Left lung (tissue), 10 donors: ENCODE data around the gene NOS2. TPM values are rescaled to one million over a fixed set of nuclear protein-coding genes. Genes with fewer than 3 reads are reported as not detected.
"Not testable (repeated sequence)": the region's sequence is repeated elsewhere in the genome, so short reads cannot be mapped to it uniquely, and the experiment has no call there.

Experiments
- ATAC-seq: fragments of 200-7000 bp; cut with Tn5 transposase; one replicate; pipeline ENCODE4 v1.9.1; 2020; ENCODE audit warnings: moderate library complexity
- DNase-seq, 4 donors: peaks; one replicate each; pipeline ENCODE4 v3.0.0-alpha.2; 2013 to 2020
- H3K27ac ChIP-seq, 2 donors: fragments of 200-600 bp; sonication (generic) in 1 of 2; one replicate each; pipeline versions ENCODE4 v1.5.0 to v1.8.0; 2020 to 2021
- H3K27me3 ChIP-seq, 2 donors: fragments of 200-600 bp; sonication (generic) in 1 of 2; one replicate each; pipeline versions ENCODE4 v1.5.0 to v1.8.0; 2020 to 2021
- H3K36me3 ChIP-seq, 2 donors: fragments of 200-600 bp; sonication (generic) in 1 of 2; one replicate each; pipeline versions ENCODE4 v1.5.0 to v1.8.0; 2020 to 2021
- H3K4me1 ChIP-seq, 2 donors: fragments of 200-600 bp; one replicate each; pipeline ENCODE4 v1.8.0; 2021
- H3K4me3 ChIP-seq, 2 donors: fragments of 200-600 bp; sonication (generic) in 1 of 2; one replicate each; pipeline versions ENCODE4 v1.5.0 to v1.8.0; 2020 to 2021; ENCODE audit warnings: mild to moderate bottlenecking in 1 of 2
- H3K9me3 ChIP-seq, 2 donors: fragments of 200-600 bp; sonication (generic) in 1 of 2; one replicate each; pipeline versions ENCODE4 v1.5.0 to v1.8.0; 2020 to 2021
- intact Hi-C, 2 donors: fragments of 100-400 bp; cut with DNase I; formaldehyde crosslinking; loops; one replicate each; pipeline versions ENCODE4 v1.11.2 to v1.14.2; 2022
- polyA plus RNA-seq, 6 donors: library from polyadenylated mRNA; unstranded; fragments of 120-200 nt; gene quantifications; one replicate each; pipeline ENCODE4 v1.2.1, GENCODE V29; 2013; ENCODE audit not compliant: insufficient read length in 6 of 6
- total RNA-seq, 2 donors: library from RNA; stranded (reverse); fragmentation: NEBNext Ultra II Directional; extraction: Animal tissue kit (Norgen Biotek cat#: 25700); gene quantifications; one replicate each; pipeline ENCODE4 v1.2.1, GENCODE V29; 2021
- TF ChIP-seq, protein P1 (sequence below), 2 donors: fragments of 200-600 bp; sonication (generic) in 1 of 2; IDR thresholded peaks; one replicate each; pipeline versions ENCODE4 v1.5.0 to v1.8.0; 2021; ENCODE audit warnings: antibody characterized with exemption in 2 of 2
- donor health status: DM: no; HTN: yes; CAD: no.
- donor health status: DM: no; HTN: no; CAD: no.

Gene NOS2
- total and polyA plus RNA-seq, 8 donors, result 0.34 to 2.3 (median 1.7) TPM

DNA sequence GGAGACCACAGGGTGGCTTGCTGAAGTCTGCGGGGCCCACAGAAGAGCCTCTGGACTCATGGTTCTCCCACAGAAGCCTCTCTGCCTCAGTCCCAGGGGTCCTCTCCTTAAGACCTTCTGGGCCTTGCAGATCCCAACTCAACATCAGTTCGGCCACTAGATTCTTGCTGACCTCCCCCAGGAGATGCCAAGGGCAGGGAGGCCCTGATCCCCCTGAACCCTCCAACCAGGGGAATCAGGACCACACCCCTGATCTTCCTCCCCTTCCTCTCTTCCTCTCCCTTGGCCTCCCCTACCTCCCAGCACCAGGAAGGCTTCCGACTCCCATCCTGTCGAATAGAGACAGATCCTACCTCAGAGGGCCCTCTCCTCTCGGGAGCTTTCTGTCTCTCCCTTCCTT is 53.4 kb downstream of the NOS2 start:
- intact Hi-C loops, result no loop called here
- Histone ChIP-seq H3K4me1 (peaks cover 0 to 4% of the 10 kb centered on the region in 2 donors), H3K4me3 (no peak overlapping the region), H3K9me3 (no peaks in the 10 kb centered on the region), H3K27ac (peak overlapping the region in 1 of 2 donors; percentile 48), H3K27me3 (no peaks in the 10 kb centered on the region), H3K36me3 (no peaks in the 10 kb centered on the region)
- DNase-seq, result no peak
- ATAC-seq, result no peak
- TF ChIP-seq, protein P1, sequence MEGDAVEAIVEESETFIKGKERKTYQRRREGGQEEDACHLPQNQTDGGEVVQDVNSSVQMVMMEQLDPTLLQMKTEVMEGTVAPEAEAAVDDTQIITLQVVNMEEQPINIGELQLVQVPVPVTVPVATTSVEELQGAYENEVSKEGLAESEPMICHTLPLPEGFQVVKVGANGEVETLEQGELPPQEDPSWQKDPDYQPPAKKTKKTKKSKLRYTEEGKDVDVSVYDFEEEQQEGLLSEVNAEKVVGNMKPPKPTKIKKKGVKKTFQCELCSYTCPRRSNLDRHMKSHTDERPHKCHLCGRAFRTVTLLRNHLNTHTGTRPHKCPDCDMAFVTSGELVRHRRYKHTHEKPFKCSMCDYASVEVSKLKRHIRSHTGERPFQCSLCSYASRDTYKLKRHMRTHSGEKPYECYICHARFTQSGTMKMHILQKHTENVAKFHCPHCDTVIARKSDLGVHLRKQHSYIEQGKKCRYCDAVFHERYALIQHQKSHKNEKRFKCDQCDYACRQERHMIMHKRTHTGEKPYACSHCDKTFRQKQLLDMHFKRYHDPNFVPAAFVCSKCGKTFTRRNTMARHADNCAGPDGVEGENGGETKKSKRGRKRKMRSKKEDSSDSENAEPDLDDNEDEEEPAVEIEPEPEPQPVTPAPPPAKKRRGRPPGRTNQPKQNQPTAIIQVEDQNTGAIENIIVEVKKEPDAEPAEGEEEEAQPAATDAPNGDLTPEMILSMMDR (IDR thresholded peaks at IDR 0.05), result no peak

DNA sequence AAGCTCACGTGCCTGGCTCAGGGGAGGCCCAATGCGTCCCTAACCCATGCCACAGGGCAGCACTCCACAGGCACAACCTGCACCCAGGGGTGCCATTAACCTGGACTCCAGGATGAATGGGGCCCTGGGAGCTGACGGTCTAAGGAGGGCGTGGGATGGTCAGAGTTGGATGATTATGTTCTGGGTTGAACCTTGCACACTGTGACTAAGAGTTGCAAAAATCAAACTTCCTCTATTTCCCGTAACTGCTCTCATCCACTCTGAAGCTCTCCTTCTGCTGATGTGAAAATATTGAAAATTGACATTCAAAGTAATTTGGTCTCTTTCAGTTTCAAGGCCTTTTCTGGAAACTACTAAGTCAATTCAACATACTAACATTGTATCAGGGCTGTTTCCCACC is 54.0 kb downstream of the NOS2 start:
- peak; percentile 59 for ATAC-seq
- H3K27me3 ChIP-seq, H3K4me1 ChIP-seq, DNase-seq, H3K4me3 ChIP-seq, intact Hi-C loops, H3K9me3 ChIP-seq, H3K36me3 ChIP-seq: not testable (repeated sequence)
- peak overlapping the region in 1 of 2 donors; percentile 48 for H3K27ac ChIP-seq

DNA sequence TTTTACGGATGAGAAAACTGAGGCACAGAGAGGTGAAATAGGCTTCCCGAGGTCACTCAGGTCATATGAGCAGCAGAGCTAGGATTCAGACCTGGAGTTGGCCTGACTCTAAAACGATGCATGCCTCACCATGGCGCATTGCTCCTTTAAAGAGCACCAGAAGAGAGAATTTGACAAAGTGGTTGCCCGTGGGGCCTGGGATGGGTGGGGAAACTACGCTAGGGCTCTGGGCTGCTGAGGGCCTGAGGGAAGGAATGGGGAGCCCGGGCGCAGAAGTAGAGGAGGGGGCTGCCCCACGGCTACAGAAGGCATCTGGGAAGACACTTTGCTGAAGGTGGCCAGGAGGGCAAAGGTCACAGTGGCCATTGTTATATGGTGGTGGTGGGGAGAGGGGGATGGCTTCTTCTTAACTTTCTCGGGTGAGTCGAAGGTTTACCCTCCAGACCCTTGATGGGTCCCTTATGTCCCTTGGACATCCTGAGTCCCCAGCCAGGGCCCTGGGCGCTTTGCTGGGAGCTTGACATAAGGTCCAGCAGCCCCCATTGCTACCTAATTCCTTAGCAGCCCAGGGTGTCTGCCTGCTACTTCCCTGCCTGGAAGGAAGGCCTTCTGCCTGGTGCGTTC is 55.0 kb downstream of the NOS2 start:
- ATAC-seq, intact Hi-C loops, DNase-seq, H3K27me3 ChIP-seq, H3K4me1 ChIP-seq, H3K9me3 ChIP-seq, H3K27ac ChIP-seq, H3K4me3 ChIP-seq, H3K36me3 ChIP-seq: not testable (repeated sequence)

DNA sequence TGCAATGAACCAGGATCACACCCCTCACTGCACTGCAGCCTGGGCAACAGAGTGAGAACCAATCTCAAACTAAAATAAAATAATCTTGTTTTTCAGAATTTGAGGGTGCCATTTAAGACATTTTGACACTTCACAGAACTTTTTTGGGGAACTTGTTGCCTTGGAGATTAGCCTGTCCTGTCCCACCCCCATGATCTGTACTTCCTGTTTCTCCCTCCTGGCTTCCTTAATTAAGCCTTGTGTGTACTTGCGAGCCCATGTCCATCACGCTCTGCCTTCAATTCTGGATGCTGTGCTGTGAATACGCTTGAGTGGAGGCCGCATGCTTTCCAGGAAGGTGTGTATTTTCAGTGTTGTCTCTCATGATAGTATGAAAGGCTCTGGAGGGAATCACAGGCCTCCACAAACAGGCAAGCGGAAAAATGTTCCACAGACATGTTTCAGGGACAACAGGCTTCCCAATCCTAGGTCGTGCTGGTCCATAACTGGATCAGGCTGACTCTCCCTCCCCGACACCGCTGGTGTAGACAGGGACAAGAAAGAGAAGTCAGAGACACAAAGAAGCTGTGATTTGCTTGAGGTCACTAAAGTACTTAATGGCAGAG is 56.9 kb downstream of the NOS2 start:
- no peak overlapping the region for H3K27ac ChIP-seq
- DNase-seq, result no peak
- intact Hi-C loops, result no loop called here
- peaks cover 0 to 4% of the 10 kb centered on the region in 2 donors for H3K4me1 ChIP-seq
- no peaks in the 10 kb centered on the region for H3K9me3 ChIP-seq
- H3K36me3 ChIP-seq, result no peaks in the 10 kb centered on the region
- no peaks in the 10 kb centered on the region for H3K27me3 ChIP-seq
- H3K4me3 ChIP-seq, result no peak overlapping the region
- ATAC-seq, result peak; percentile 56
- TF ChIP-seq, protein P1 (IDR thresholded peaks at IDR 0.05), result no peak

DNA sequence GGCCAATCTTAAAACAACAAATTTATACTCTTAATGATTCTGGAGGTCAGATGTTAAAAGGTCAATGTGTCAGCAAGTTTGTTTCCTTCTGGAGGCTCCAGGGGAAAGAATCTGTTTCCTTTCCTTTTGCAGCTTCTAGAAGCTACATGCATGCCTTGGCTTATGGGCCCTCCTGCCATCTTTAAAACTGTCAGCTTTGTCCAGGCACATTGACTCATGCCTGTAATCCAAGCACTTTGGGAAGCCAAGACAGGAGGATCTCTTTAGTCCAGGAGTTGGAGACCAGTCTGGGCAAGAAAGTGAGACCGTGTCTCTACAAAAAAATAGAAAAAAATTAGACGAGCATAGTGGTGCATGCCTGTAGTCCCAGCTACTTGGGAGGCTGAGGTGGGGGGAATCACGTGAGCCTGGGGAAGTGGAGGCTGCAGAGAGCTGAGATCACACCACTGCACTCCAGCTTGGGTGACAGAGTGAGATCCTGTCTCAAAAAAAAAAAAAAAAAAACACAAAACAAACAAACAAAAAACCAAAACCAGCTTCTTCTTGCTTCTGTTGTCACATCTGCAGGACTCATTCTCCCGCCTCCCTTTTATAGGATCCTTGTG is 58.3 kb downstream of the NOS2 start:
- DNase-seq (no peak), ATAC-seq (no peak)
- Histone ChIP-seq H3K4me3 (no peak overlapping the region), H3K36me3 (no peaks in the 10 kb centered on the region), H3K27ac (no peak overlapping the region), H3K9me3 (no peaks in the 10 kb centered on the region), H3K4me1 (peaks cover 0 to 4% of the 10 kb centered on the region in 2 donors), H3K27me3 (no peaks in the 10 kb centered on the region)
- TF ChIP-seq, protein P1 (IDR thresholded peaks at IDR 0.05), result no peak
- intact Hi-C loops, result no loop called here

DNA sequence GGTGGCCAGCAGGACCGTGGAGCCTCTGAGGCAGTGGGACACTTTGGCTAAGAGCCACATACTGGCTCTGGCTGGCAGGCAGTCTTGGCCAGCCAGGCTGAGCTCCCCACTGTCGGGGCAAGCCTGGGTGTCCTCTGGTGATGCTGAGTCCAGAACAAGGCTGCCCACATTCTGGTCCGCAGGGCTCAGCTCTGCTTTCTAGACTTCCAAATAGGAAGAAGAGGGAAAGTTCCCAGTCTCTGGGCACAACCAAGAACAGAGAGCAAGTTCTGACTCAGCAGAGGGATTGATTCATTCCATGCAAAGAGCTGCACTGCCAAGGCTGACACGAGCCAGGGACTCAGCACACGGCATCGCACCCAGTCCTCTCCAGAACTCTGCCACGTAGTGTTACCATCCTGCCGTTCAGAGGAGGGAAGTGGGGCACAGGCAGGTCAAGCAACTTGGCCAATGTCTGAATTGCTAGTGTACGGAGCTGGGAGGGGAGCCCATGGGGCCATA is 58.9 kb downstream of the NOS2 start:
- intact Hi-C loops, result no loop called here
- H3K27ac ChIP-seq, result no peak overlapping the region
- peak; percentile 57 for ATAC-seq

DNA sequence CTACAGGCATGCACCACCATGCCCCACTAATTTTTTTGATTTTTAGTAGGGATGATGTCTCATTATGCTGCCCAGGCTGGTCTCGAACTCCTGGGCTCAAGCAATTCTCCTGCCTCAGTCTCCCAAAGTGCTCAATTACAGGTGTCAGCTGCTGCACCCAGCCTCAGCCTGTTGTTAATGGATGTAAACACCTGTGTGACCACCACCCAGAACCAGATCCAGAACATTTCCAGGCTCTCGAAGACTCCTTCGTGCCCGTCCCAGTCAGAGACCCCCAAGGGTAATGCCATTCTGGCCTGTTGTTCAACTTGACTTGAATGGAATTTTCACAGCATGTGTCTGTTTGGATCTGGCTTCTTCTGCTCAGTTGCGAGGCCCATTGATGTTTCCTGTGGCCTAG is 59.8 kb downstream of the NOS2 start:
- DNase-seq, H3K27ac ChIP-seq, ATAC-seq, H3K4me1 ChIP-seq, H3K9me3 ChIP-seq, intact Hi-C loops, H3K4me3 ChIP-seq, H3K27me3 ChIP-seq, H3K36me3 ChIP-seq: not testable (repeated sequence)

More for the DNA sequence above, 58.9 kb downstream of the NOS2 start:
- Histone ChIP-seq H3K27me3 (no peaks in the 10 kb centered on the region), H3K4me3 (no peak overlapping the region), H3K36me3 (no peaks in the 10 kb centered on the region), H3K4me1 (peaks cover 0 to 4% of the 10 kb centered on the region in 2 donors), H3K9me3 (no peaks in the 10 kb centered on the region)
- TF ChIP-seq, protein P1 (IDR thresholded peaks at IDR 0.05), result no peak
- no peak for DNase-seq
